Nephron (organoid): ENCODE results near the gene ACOX1.

Source experiments
- H3K27ac Mint-ChIP-seq, 3 experiments: 2 replicates each; pipeline ENCODE4 v1.8.0; 2020; ENCODE audit warnings: mixed read lengths in 3 of 3, mild to moderate bottlenecking in 2 of 3, moderate library complexity in 1 of 3
- H3K27me3 Mint-ChIP-seq: 2 replicates; pipeline ENCODE4 v1.8.0; 2021; ENCODE audit warnings: low read depth, mild to moderate bottlenecking, moderate library complexity, mixed read lengths
- H3K36me3 Mint-ChIP-seq: 2 replicates; pipeline ENCODE4 v1.8.0; 2020; ENCODE audit warnings: low read depth, mixed read lengths
- H3K4me1 Mint-ChIP-seq: 2 replicates; pipeline ENCODE4 v1.8.0; 2020; ENCODE audit warnings: mixed read lengths
- H3K4me3 Mint-ChIP-seq, 3 experiments: 2 replicates each; pipeline ENCODE4 v1.8.0; 2020; ENCODE audit warnings: mild to moderate bottlenecking in 3 of 3, mixed read lengths in 3 of 3, moderate library complexity in 2 of 3
- H3K9me3 Mint-ChIP-seq: 2 replicates; pipeline ENCODE4 v1.8.0; 2020; ENCODE audit warnings: mixed read lengths
- CTCF ChIP-seq, 3 experiments: fragments of 200-600 bp; sonication (generic); IDR thresholded peaks; one replicate each; pipeline ENCODE4 v1.5.0; 2021; ENCODE audit warnings: antibody characterized with exemption in 3 of 3; ENCODE audit not compliant: unreplicated experiment in 3 of 3

ACOX1 gene

GRCh38 chr17:75917917-75918445, 61.0 kb downstream of the ACOX1 start:
- no peak for TF ChIP-seq CTCF (IDR thresholded peaks at IDR 0.05; ENCODE audit: unreplicated experiment in 3 of 3)
- Mint-ChIP-seq H3K27me3 (no peaks in the 10 kb centered on the region), H3K27ac (no peak overlapping the region), H3K36me3 (peaks cover 4% of the 10 kb centered on the region), H3K4me3 (no peak overlapping the region), H3K4me1 (peaks cover 5% of the 10 kb centered on the region), H3K9me3 (no peaks in the 10 kb centered on the region)

- Mint-ChIP-seq H3K9me3 (no peaks in the 10 kb centered on the region), H3K4me1 (peaks cover 5% of the 10 kb centered on the region), H3K4me3 (no peak overlapping the region), H3K27me3 (no peaks in the 10 kb centered on the region), H3K27ac (peak overlapping the region in 2 of 3 experiments; percentile 6 to 74), H3K36me3 (peaks cover 4% of the 10 kb centered on the region)
- no peak for TF ChIP-seq CTCF (IDR thresholded peaks at IDR 0.05; ENCODE audit: unreplicated experiment in 3 of 3)
Observed at GRCh38 chr17:75917141-75917916, 61.6 kb downstream of the ACOX1 start.

- peaks cover 4% of the 10 kb centered on the region for H3K36me3 Mint-ChIP-seq
- no peaks in the 10 kb centered on the region for H3K27me3 Mint-ChIP-seq
- no peak overlapping the region for H3K27ac Mint-ChIP-seq
- H3K4me1 Mint-ChIP-seq: peaks cover 5% of the 10 kb centered on the region
- no peak for TF ChIP-seq CTCF (IDR thresholded peaks at IDR 0.05; ENCODE audit: unreplicated experiment in 3 of 3)
- no peak overlapping the region for H3K4me3 Mint-ChIP-seq
- no peaks in the 10 kb centered on the region for H3K9me3 Mint-ChIP-seq
Observed at GRCh38 chr17:75915268-75915667, 63.7 kb downstream of the ACOX1 start.

- no peaks in the 10 kb centered on the region for H3K9me3 Mint-ChIP-seq
- TF ChIP-seq CTCF (IDR thresholded peaks at IDR 0.05; ENCODE audit: unreplicated experiment in 3 of 3): no peak
- no peak overlapping the region for H3K27ac Mint-ChIP-seq
- peaks cover 5% of the 10 kb centered on the region for H3K4me1 Mint-ChIP-seq
- H3K27me3 Mint-ChIP-seq: no peaks in the 10 kb centered on the region
- H3K36me3 Mint-ChIP-seq: peaks cover 4% of the 10 kb centered on the region
- H3K4me3 Mint-ChIP-seq: no peak overlapping the region
Observed at GRCh38 chr17:75914643-75915267, 64.2 kb downstream of the ACOX1 start.

- no peak for TF ChIP-seq CTCF (IDR thresholded peaks at IDR 0.05; ENCODE audit: unreplicated experiment in 3 of 3)
- Mint-ChIP-seq H3K27me3 (no peaks in the 10 kb centered on the region), H3K4me3 (no peak overlapping the region), H3K36me3 (peaks cover 4% of the 10 kb centered on the region), H3K4me1 (peaks cover 5% of the 10 kb centered on the region), H3K9me3 (no peaks in the 10 kb centered on the region), H3K27ac (no peak overlapping the region)
Observed at GRCh38 chr17:75913537-75914210, 65.3 kb downstream of the ACOX1 start.
